Measurements from ENCODE around the gene ZNF862. TPM values are rescaled to one million over a fixed set of nuclear protein-coding genes. Genes with fewer than 3 reads are reported as not detected.

Gene ZNF862
- total RNA-seq, 1 donor from 2014 or later: 22.6 TPM

DNA sequence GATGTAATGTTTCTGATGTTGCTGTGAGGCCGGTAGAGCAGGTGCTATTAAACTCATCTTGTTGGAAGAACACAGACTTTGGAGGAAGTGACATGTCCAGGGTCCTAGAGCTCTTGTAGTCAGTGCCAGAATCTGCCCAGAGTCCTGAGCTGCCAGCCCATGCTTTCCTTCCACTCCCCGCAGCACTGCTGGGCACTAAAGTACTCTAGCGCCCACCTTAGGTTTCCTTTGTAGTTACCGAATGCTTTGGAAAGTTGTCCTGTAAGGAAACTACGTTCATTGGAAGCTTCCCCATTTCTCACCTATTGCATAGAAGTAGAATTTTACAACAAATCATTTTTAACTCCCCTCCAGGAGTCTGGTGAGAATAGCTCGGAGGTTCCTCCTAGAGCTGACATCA lies 11.0 kb downstream of the ZNF862 start:
- DNase-seq (ENCODE audit: low spot score): no peak

DNA sequence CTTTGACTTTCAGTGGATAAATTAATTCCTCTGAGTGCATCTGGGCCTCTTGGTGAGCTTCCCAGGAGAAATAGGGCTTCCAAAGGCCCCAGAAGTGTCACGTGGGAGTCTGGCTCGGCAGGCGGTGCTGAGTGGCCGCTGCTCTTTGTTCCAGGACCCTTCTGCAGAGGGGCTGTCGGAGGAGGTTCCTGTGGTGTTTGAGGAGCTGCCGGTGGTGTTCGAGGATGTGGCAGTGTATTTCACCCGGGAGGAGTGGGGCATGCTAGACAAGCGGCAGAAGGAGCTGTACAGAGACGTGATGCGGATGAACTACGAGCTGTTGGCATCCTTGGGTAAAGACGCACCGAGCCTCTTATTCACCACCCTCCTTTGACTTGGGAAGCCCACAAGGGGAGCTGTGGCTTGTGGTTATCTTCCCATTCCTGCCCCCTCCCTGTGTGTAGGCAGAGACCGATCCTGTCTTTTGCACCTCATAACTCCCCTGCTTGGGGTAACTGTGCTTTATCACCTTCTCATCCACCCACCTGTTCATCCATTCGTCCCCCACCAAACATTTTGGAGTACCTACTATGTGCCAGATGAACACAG lies 11.9 kb downstream of the ZNF862 start:
- peaks cover 1% of the 10 kb centered on the region for H3K27me3 Mint-ChIP-seq (ENCODE audit: unreplicated experiment)
- TF ChIP-seq, protein P1, sequence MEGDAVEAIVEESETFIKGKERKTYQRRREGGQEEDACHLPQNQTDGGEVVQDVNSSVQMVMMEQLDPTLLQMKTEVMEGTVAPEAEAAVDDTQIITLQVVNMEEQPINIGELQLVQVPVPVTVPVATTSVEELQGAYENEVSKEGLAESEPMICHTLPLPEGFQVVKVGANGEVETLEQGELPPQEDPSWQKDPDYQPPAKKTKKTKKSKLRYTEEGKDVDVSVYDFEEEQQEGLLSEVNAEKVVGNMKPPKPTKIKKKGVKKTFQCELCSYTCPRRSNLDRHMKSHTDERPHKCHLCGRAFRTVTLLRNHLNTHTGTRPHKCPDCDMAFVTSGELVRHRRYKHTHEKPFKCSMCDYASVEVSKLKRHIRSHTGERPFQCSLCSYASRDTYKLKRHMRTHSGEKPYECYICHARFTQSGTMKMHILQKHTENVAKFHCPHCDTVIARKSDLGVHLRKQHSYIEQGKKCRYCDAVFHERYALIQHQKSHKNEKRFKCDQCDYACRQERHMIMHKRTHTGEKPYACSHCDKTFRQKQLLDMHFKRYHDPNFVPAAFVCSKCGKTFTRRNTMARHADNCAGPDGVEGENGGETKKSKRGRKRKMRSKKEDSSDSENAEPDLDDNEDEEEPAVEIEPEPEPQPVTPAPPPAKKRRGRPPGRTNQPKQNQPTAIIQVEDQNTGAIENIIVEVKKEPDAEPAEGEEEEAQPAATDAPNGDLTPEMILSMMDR (IDR thresholded peaks at IDR 0.05; ENCODE audit: unreplicated experiment): no peak
- peaks cover 13% of the 10 kb centered on the region for H3K36me3 Mint-ChIP-seq (ENCODE audit: low read depth, unreplicated experiment)
- no peak overlapping the region for H3K4me3 Mint-ChIP-seq (ENCODE audit: unreplicated experiment)
- no peaks in the 10 kb centered on the region for H3K4me1 Mint-ChIP-seq (ENCODE audit: unreplicated experiment)
- DNase-seq (ENCODE audit: low spot score): no peak
- H3K9me3 Mint-ChIP-seq (ENCODE audit: unreplicated experiment): no peaks in the 10 kb centered on the region
- H3K27ac Mint-ChIP-seq (ENCODE audit: unreplicated experiment): no peak overlapping the region

More for the DNA sequence above, 11.0 kb downstream of the ZNF862 start:
- Mint-ChIP-seq H3K27ac (ENCODE audit: unreplicated experiment) (no peak overlapping the region), H3K27me3 (ENCODE audit: unreplicated experiment) (peaks cover 3% of the 10 kb centered on the region), H3K4me1 (ENCODE audit: unreplicated experiment) (no peaks in the 10 kb centered on the region), H3K9me3 (ENCODE audit: unreplicated experiment) (no peaks in the 10 kb centered on the region), H3K36me3 (ENCODE audit: low read depth, unreplicated experiment) (peaks cover 12% of the 10 kb centered on the region), H3K4me3 (ENCODE audit: unreplicated experiment) (no peak overlapping the region)
- TF ChIP-seq, protein P1 (IDR thresholded peaks at IDR 0.05; ENCODE audit: unreplicated experiment): no peak

DNA sequence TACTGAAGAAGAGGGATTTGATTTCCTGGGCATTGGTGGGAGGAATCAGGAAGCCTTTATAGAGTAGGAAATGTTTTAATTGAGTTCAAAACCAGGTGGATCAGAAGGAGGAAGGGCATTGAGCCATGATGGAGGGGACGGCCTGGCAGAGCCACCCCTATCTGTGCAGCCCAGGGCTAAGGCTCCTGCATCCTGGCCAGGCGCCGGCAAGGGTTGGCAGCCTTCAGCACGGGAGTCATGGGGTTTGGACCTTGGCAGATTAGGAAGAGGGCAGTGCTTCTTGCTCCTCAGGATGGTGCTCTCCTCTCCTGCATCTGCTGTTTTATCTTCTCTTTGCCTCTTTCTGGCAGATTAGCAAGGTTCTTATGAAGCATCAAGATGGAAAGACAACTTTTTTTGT lies 12.5 kb downstream of the ZNF862 start:
- TF ChIP-seq, protein P1 (IDR thresholded peaks at IDR 0.05; ENCODE audit: unreplicated experiment): no peak
- H3K4me3 Mint-ChIP-seq (ENCODE audit: unreplicated experiment): no peak overlapping the region
- no peak for DNase-seq (ENCODE audit: low spot score)
- H3K36me3 Mint-ChIP-seq (ENCODE audit: low read depth, unreplicated experiment): peaks cover 13% of the 10 kb centered on the region
- peaks cover 1% of the 10 kb centered on the region for H3K27me3 Mint-ChIP-seq (ENCODE audit: unreplicated experiment)
- H3K9me3 Mint-ChIP-seq (ENCODE audit: unreplicated experiment): no peaks in the 10 kb centered on the region
- H3K27ac Mint-ChIP-seq (ENCODE audit: unreplicated experiment): no peak overlapping the region
- H3K4me1 Mint-ChIP-seq (ENCODE audit: unreplicated experiment): peaks cover under 1% of the 10 kb centered on the region

DNA sequence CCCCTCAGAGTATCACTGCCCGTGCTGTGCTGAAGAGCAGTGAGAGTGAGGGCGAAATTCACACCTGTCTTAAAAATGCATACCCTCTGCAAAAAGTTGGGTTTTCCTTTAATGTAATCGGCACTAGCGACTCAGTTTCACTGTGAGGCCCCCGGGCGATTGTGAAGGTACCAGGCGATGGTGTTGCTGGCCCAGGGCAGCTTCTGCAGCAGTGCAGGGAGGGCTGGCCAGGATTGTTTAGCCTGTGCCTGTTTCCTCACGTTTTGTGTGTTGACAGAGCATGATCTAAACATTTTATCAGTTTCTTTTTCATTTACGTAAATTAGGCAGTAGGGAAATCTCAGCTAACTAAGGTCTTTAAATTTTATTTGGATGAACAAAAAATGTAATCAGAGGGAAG lies 13.3 kb downstream of the ZNF862 start:
- no peak overlapping the region for H3K27ac Mint-ChIP-seq (ENCODE audit: unreplicated experiment)
- peaks cover 8% of the 10 kb centered on the region for H3K4me1 Mint-ChIP-seq (ENCODE audit: unreplicated experiment)
- peaks cover 8% of the 10 kb centered on the region for H3K36me3 Mint-ChIP-seq (ENCODE audit: low read depth, unreplicated experiment)
- no peak for DNase-seq (ENCODE audit: low spot score)
- H3K4me3 Mint-ChIP-seq (ENCODE audit: unreplicated experiment): no peak overlapping the region
- no peaks in the 10 kb centered on the region for H3K9me3 Mint-ChIP-seq (ENCODE audit: unreplicated experiment)
- H3K27me3 Mint-ChIP-seq (ENCODE audit: unreplicated experiment): peaks cover 1% of the 10 kb centered on the region
- TF ChIP-seq, protein P1 (IDR thresholded peaks at IDR 0.05; ENCODE audit: unreplicated experiment): no peak

DNA sequence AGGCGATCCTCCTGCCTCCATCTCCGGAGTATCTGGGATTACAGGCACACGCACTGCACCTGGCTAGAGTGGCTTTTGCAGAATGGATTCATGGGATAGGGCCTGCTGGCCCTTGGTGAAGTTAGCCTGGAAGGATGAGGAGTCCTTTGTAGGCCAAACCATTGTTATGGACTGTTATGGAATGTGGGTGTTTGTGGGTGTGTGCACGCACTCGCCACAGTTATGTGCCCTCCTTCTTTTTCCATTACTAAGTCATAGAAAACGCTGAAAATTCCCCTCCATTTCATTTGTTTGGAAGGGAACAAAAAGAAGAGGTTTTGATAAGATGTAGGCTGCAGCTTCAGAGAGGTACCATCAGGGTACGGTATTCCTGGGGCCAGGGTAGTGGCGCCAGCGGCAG lies 15.0 kb downstream of the ZNF862 start:
- Mint-ChIP-seq H3K27ac (ENCODE audit: unreplicated experiment) (no peak overlapping the region), H3K27me3 (ENCODE audit: unreplicated experiment) (peaks cover 3% of the 10 kb centered on the region), H3K4me3 (ENCODE audit: unreplicated experiment) (no peak overlapping the region), H3K36me3 (ENCODE audit: low read depth, unreplicated experiment) (peaks cover 4% of the 10 kb centered on the region), H3K4me1 (ENCODE audit: unreplicated experiment) (peaks cover 16% of the 10 kb centered on the region), H3K9me3 (ENCODE audit: unreplicated experiment) (no peaks in the 10 kb centered on the region)
- DNase-seq (ENCODE audit: low spot score): no peak
- TF ChIP-seq, protein P1 (IDR thresholded peaks at IDR 0.05; ENCODE audit: unreplicated experiment): no peak
